GM12878 (cell line): ENCODE data around the gene PAPPA. TPM values are rescaled to one million over a fixed set of nuclear protein-coding genes. Genes with fewer than 3 reads are reported as not detected.

Source experiments
- ATAC-seq: fragments of 200-7000 bp; cut with Tn5 transposase; 3 replicates; pipeline ENCODE4 v1.9.1; 2020; ENCODE audit warnings: mild to moderate bottlenecking, moderate library complexity
- BruUV-seq: library from RNA; stranded (reverse); fragments of 400-500 nt; replicated peaks from 2 replicates; lab custom pipeline; 2021; lab: Mats Ljungman, UMichigan
- CTCF ChIA-PET: fragments of 300-600 bp; sonication (Branson Sonifier 250); formaldehyde crosslinking; extraction: SDS; loops from one replicate; lab custom pipeline; 2021; ENCODE audit warnings: inconsistent platforms; lab: Yijun Ruan, JAX
- POLR2A ChIA-PET: fragments of 350-600 bp; formaldehyde crosslinking; extraction: SDS; loops from one replicate; lab custom pipeline; 2021; ENCODE audit warnings: inconsistent platforms; lab: Charles Lee
- RAD21 ChIA-PET: fragments of 300-600 bp; sonication (Branson Sonifier 250); formaldehyde crosslinking; loops from one replicate; lab custom pipeline; 2023; ENCODE audit warnings: antibody characterized with exemption; ENCODE audit not compliant: unreplicated experiment; lab: Charles Lee
- SMC1A ChIA-PET: fragments of 300-600 bp; sonication (Branson Sonifier 250); formaldehyde crosslinking; loops from one replicate; lab custom pipeline; 2023; ENCODE audit not compliant: unreplicated experiment, uncharacterized antibody; lab: Charles Lee
- DNase-seq: peaks from one replicate; pipeline ENCODE4 v3.0.0-alpha.2; 2011; ENCODE audit warnings: low read depth, low spot score
- FAIRE-seq: peaks from 3 replicates; lab custom pipeline; 2011; peaks lifted over from hg19 to GRCh38; lab: Jason Lieb, UNC
- H2AFZ ChIP-seq: 2 replicates; pipeline ENCODE4 v1.6.0; 2011; ENCODE audit warnings: low read depth, low read length, control low read depth; ENCODE audit not compliant: control insufficient read depth
- H3K27ac ChIP-seq: 2 replicates; pipeline ENCODE4 v1.5.1; 2011; ENCODE audit warnings: control low read depth; ENCODE audit not compliant: control insufficient read depth, insufficient read depth
- H3K27me3 ChIP-seq, 2 experiments: replicated peaks in 1 of 2; 2 replicates each; pipeline versions ENCODE4 v1.6.0 to v1.6.1; 2011; ENCODE audit warnings: low read length in 1 of 2; ENCODE audit not compliant: control insufficient read depth in 2 of 2, insufficient read depth in 2 of 2
- H3K36me3 ChIP-seq, 2 experiments: 2 replicates each; pipeline ENCODE4 v1.5.1; 2011; ENCODE audit warnings: low read length in 1 of 2; ENCODE audit not compliant: control insufficient read depth in 2 of 2, insufficient read depth in 2 of 2
- H3K4me1 ChIP-seq: 2 replicates; pipeline ENCODE4 v1.6.1; 2011; ENCODE audit warnings: mild to moderate bottlenecking, low read length, moderate library complexity, mixed read lengths; ENCODE audit not compliant: control insufficient read depth, insufficient read depth
- H3K4me2 ChIP-seq: 2 replicates; pipeline ENCODE4 v1.6.0; 2011; ENCODE audit warnings: control low read depth; ENCODE audit not compliant: control insufficient read depth, insufficient read depth
- H3K4me3 ChIP-seq: fragments of 200-600 bp; sonication (generic); 2 replicates; pipeline ENCODE4 v1.5.1; 2016
- H3K79me2 ChIP-seq: 2 replicates; pipeline ENCODE4 v1.6.0; 2011; ENCODE audit warnings: low read length; ENCODE audit not compliant: control insufficient read depth, insufficient read depth
- H3K9ac ChIP-seq: 2 replicates; pipeline ENCODE4 v1.8.0; 2011; ENCODE audit warnings: low read length, control low read depth, mixed read lengths; ENCODE audit not compliant: control insufficient read depth, insufficient read depth
- H3K9me3 ChIP-seq: replicated peaks from 3 replicates; pipeline ENCODE4 v1.5.1; 2011; ENCODE audit warnings: mild to moderate bottlenecking, low read length; ENCODE audit not compliant: control insufficient read depth, insufficient read depth
- H4K20me1 ChIP-seq: 2 replicates; pipeline ENCODE4 v1.6.0; 2011; ENCODE audit not compliant: control insufficient read depth, insufficient read depth
- ATF3 ChIP-seq: IDR thresholded peaks from 2 replicates; pipeline ENCODE4 v1.6.1; 2011; ENCODE audit warnings: low read depth, mild to moderate bottlenecking, low read length, moderate library complexity, borderline replicate concordance; ENCODE audit errors: extremely low read depth
- BACH1 ChIP-seq: fragments of 450-650 bp; IDR thresholded peaks from 2 replicates; pipeline ENCODE4 v1.6.1; 2017; ENCODE audit warnings: mild to moderate bottlenecking, borderline replicate concordance
- BCL3 ChIP-seq: IDR thresholded peaks from 2 replicates; pipeline ENCODE4 v1.6.1; 2011; ENCODE audit warnings: borderline replicate concordance, low read depth, mild to moderate bottlenecking, moderate library complexity, low read length; ENCODE audit not compliant: insufficient read depth, poor library complexity, severe bottlenecking
- BMI1 ChIP-seq: fragments of 450-650 bp; IDR thresholded peaks from 2 replicates; pipeline ENCODE4 v1.6.1; 2016; ENCODE audit warnings: mild to moderate bottlenecking, moderate library complexity, borderline replicate concordance
- CEBPB ChIP-seq, 2 experiments: fragments of 150-350 bp in 1 of 2; IDR thresholded peaks; 2 replicates each; pipeline ENCODE4 v1.6.1; 2012 to 2014; ENCODE audit warnings: low read depth in 2 of 2, low read length in 2 of 2, borderline replicate concordance in 1 of 2, inconsistent platforms in 1 of 2
- CTCF ChIP-seq, 3 experiments: IDR thresholded peaks in 2 of 3; conservative IDR thresholded peaks in 1 of 3; 2 replicates each; pipeline ENCODE4 v1.5.1; 2011; ENCODE audit warnings: low read depth in 3 of 3, low read length in 3 of 3, mild to moderate bottlenecking in 3 of 3, control low read depth in 2 of 3, moderate library complexity in 2 of 3, inconsistent platforms in 1 of 3, mixed read lengths in 1 of 3; ENCODE audit not compliant: control insufficient read depth in 2 of 3, insufficient read depth in 1 of 3; ENCODE audit errors: extremely low read depth in 1 of 3
- EZH2 ChIP-seq: IDR thresholded peaks from 2 replicates; pipeline ENCODE4 v1.6.1; 2012; ENCODE audit warnings: low read depth, mild to moderate bottlenecking, control low read depth, inconsistent platforms, low read length, borderline replicate concordance; ENCODE audit not compliant: control insufficient read depth
- FOXK2 ChIP-seq: fragments of 450-650 bp; IDR thresholded peaks from 2 replicates; pipeline ENCODE4 v1.6.1; 2017; ENCODE audit warnings: mild to moderate bottlenecking, moderate library complexity
- GABPA ChIP-seq: IDR thresholded peaks from 2 replicates; pipeline ENCODE4 v1.6.1; 2014; ENCODE audit warnings: antibody characterized with exemption, low read depth, mild to moderate bottlenecking, inconsistent platforms
- HSF1 ChIP-seq: fragments of 150-350 bp; IDR thresholded peaks from 2 replicates; pipeline ENCODE4 v1.6.1; 2014; ENCODE audit warnings: mild to moderate bottlenecking, low read depth, low read length
- IKZF1 ChIP-seq: fragments of 450-650 bp; conservative IDR thresholded peaks from 2 replicates; pipeline ENCODE4 v1.6.1; 2017; ENCODE audit warnings: antibody characterized with exemption, mild to moderate bottlenecking
- JUND ChIP-seq: IDR thresholded peaks from 2 replicates; pipeline ENCODE4 v1.6.1; 2012; ENCODE audit warnings: low read depth, mild to moderate bottlenecking, low read length, improper control_type of control experiment, moderate library complexity
- KLF5 ChIP-seq: fragments of 450-650 bp; IDR thresholded peaks from 2 replicates; pipeline ENCODE4 v1.6.1; 2014; ENCODE audit warnings: mild to moderate bottlenecking; ENCODE audit not compliant: partially characterized antibody
- MEF2B ChIP-seq: fragments of 450-650 bp; IDR thresholded peaks from 2 replicates; pipeline ENCODE4 v1.6.1; 2018; ENCODE audit warnings: mild to moderate bottlenecking, moderate library complexity; ENCODE audit not compliant: partially characterized antibody, poor library complexity, severe bottlenecking
- NBN ChIP-seq: fragments of 450-650 bp; IDR thresholded peaks from 2 replicates; pipeline ENCODE4 v1.6.1; 2016
- PAX5 ChIP-seq: IDR thresholded peaks from 2 replicates; pipeline ENCODE4 v1.6.1; 2011; ENCODE audit warnings: low read depth, low read length, borderline replicate concordance
- RAD51 ChIP-seq: fragments of 450-650 bp; IDR thresholded peaks from 2 replicates; pipeline ENCODE4 v1.6.1; 2016; ENCODE audit warnings: moderate library complexity, mild to moderate bottlenecking, inconsistent platforms
- TCF12 ChIP-seq: IDR thresholded peaks from 2 replicates; pipeline ENCODE4 v1.6.1; 2011; ENCODE audit warnings: low read depth, mild to moderate bottlenecking, low read length
- WGBS: methylation state at CpG from one replicate; pipeline ENCODE4 v1.1.6; 2016; ENCODE audit warnings: low lambda C conversion rate; ENCODE audit not compliant: insufficient replicate concordance, insufficient coverage; ENCODE audit errors: missing lambda C conversion rate; 5-methylcytosine and 5-hydroxymethylcytosine counted together
- in situ Hi-C: fragments of 300-500 bp; cut with MboI; formaldehyde crosslinking; loops from 9 replicates; pipeline ENCODE4 v1.14.3; 2018; ENCODE audit warnings: mixed read lengths
- intact Hi-C: fragments of 100-400 bp; cut with micrococcal nuclease; formaldehyde crosslinking; loops from one replicate; pipeline ENCODE4 v1.14.2; 2022; ENCODE audit not compliant: unreplicated experiment
- polyA plus RNA-seq, 11 experiments: library from polyadenylated mRNA; depleted of rRNA in 4 of 11; unstranded in 6 of 11; stranded (reverse) in 5 of 11; fragments of >200 nt; fragmentation: Nextera tagmentation in 4 of 11; fragmentation: Illumina TruSeq in 1 of 11; extraction: Ambion mirVana in 4 of 11; extraction: Trizol in 1 of 11; gene quantifications; 1 replicate in 1 of 11; 2 replicates in 10 of 11; pipeline versions ENCODE4 v1.2.1 to v1.2.3, GENCODE V29; 2011 to 2016; ENCODE audit warnings: inconsistent platforms in 2 of 11, missing spikeins in 2 of 11, low read depth in 1 of 11
- total RNA-seq, 4 experiments: library from RNA; depleted of rRNA in 3 of 4; stranded (reverse); fragments of >200 nt in 3 of 4; fragmentation: Illumina TruSeq in 1 of 4; extraction: Trizol in 1 of 4; gene quantifications; 2 replicates each; pipeline versions ENCODE4 v1.2.1 to v1.2.3, GENCODE V29; 2013 to 2021

Gene PAPPA
- total and polyA plus RNA-seq, 10 of the 15 experiments (the other 5 are each of a cell fraction or from before 2014, with no cell fraction given): under 0.01 to 0.19 (median 0.02) TPM; not detected in 4

- ChIA-PET RAD21 (no interaction called here), CTCF (no interaction called here), POLR2A (no interaction called here)
- ATAC-seq: no peak
- TF ChIP-seq JUND (no peak), IKZF1 (no peak), NBN (no peak), HSF1 (no peak), MEF2B (no peak), TCF12 (no peak), ATF3 (no peak), CEBPB (IDR thresholded peaks at IDR 0.05; ENCODE audit: borderline replicate concordance in 1 of 2, low read depth in 2 of 2, low read length in 2 of 2) (no peak), CTCF (IDR thresholded peaks at IDR 0.05 in 2 of 3, conservative IDR thresholded peaks at IDR 0.05 in 1 of 3; ENCODE audit: control insufficient read depth in 2 of 3, extremely low read depth in 1 of 3, insufficient read depth in 1 of 3, low read depth in 3 of 3, low read length in 3 of 3) (no peak), FOXK2 (no peak), BACH1 (no peak), PAX5 (no peak), EZH2 (no peak), BMI1 (no peak), BCL3 (no peak), GABPA (no peak), KLF5 (no peak), RAD51 (no peak)
- TF ChIP-seq, all 136 proteins: peak for 0
- WGBS: 14% methylated on average over 5 of the region's 5 CpGs
- Histone ChIP-seq H3K79me2 (no peaks in the 10 kb centered on the region), H3K9me3 (no peaks in the 10 kb centered on the region), H4K20me1 (no peaks in the 10 kb centered on the region), H3K36me3 (no peaks in the 10 kb centered on the region), H3K4me1 (no peaks in the 10 kb centered on the region), H3K27me3 (no peaks in the 10 kb centered on the region; a peak in 1 of 4 replicates), H3K9ac (no peak overlapping the region), H2AFZ (no peak overlapping the region), H3K27ac (no peak overlapping the region), H3K4me2 (no peak overlapping the region), H3K4me3 (no peak overlapping the region)
- BruUV-seq: no TSS peak
- in situ Hi-C loops (no loop called here), intact Hi-C loops (loop anchor here (10.0 kb wide), 2 partner anchors 62 to 292 kb away; no protein-coding TSS in a partner anchor)
- DNase-seq: no peak
- SMC1A ChIA-PET: no interaction called here
- no peak for FAIRE-seq
Measured at GRCh38 chr9:116262448-116262847, 108.9 kb downstream of the PAPPA start.
